GM18858 (cell line): ENCODE measurements around the gene ASPSCR1.
"Not testable (repeated sequence)": the region's sequence is repeated elsewhere in the genome, so short reads cannot be mapped to it uniquely, and the experiment has no call there.

ENCODE experiments used
- ATAC-seq: cut with Tn5 transposase; IDR thresholded peaks from one replicate; pipeline ENCODE4 v1.9.1; 2021; ENCODE audit not compliant: unreplicated experiment

ASPSCR1 gene

GRCh38 chr17:81981511-81981910, 4.1 kb downstream of the ASPSCR1 start:
- ATAC-seq = not testable (repeated sequence)

- ATAC-seq = no peak
Measured at GRCh38 chr17:81983011-81983638, 5.7 kb downstream of the ASPSCR1 start.

GRCh38 chr17:81983639-81984373, 6.4 kb downstream of the ASPSCR1 start:
- ATAC-seq = no peak

GRCh38 chr17:81984773-81985410, 7.5 kb downstream of the ASPSCR1 start:
- no peak for ATAC-seq

GRCh38 chr17:81986606-81987005, 9.2 kb downstream of the ASPSCR1 start:
- no peak for ATAC-seq

- ATAC-seq = no peak
Measured at GRCh38 chr17:81987161-81987770, 9.8 kb downstream of the ASPSCR1 start.

- ATAC-seq = no peak
Measured at GRCh38 chr17:81990836-81991683, 13.6 kb downstream of the ASPSCR1 start.

- ATAC-seq = no peak
Measured at GRCh38 chr17:81991684-81992305, 14.4 kb downstream of the ASPSCR1 start.

GRCh38 chr17:81992306-81993102, 15.1 kb downstream of the ASPSCR1 start:
- no peak for ATAC-seq

- ATAC-seq = no peak
Measured at GRCh38 chr17:81993729-81994592, 16.5 kb downstream of the ASPSCR1 start.

GRCh38 chr17:81994593-81995462, 17.4 kb downstream of the ASPSCR1 start:
- no peak for ATAC-seq

GRCh38 chr17:81995463-81996231, 18.2 kb downstream of the ASPSCR1 start:
- ATAC-seq = no peak

- ATAC-seq = no peak
Measured at GRCh38 chr17:81996232-81996756, 18.9 kb downstream of the ASPSCR1 start.

- no peak for ATAC-seq
Measured at GRCh38 chr17:81996757-81997441, 19.5 kb downstream of the ASPSCR1 start.

- no peak for ATAC-seq
Measured at GRCh38 chr17:81998212-81998611, 20.8 kb downstream of the ASPSCR1 start.
